Memory B cell (primary cell): ENCODE results near the gene TNPO3.
A peak's percentile ranks its signal among the peaks of the same experiment; 100 is the strongest.

Experiments used
- ATAC-seq: fragments of 150-1000 bp; cut with Tn5 transposase; 2 replicates; pipeline ENCODE4 v1.10.0; 2021; ENCODE audit warnings: low read depth, mild to moderate bottlenecking, moderate library complexity
- DNase-seq, 2 donors: peaks; one replicate each; pipeline ENCODE4 v3.0.0; 2022; ENCODE audit warnings: low spot score in 2 of 2
- H3K27ac Mint-ChIP-seq: one replicate; pipeline ENCODE4 v1.8.0; 2022; ENCODE audit warnings: mild to moderate bottlenecking, moderate library complexity, mixed read lengths
- H3K27me3 Mint-ChIP-seq: one replicate; pipeline ENCODE4 v1.8.0; 2022; ENCODE audit warnings: mixed read lengths
- H3K36me3 Mint-ChIP-seq: one replicate; pipeline ENCODE4 v1.8.0; 2022; ENCODE audit warnings: mild to moderate bottlenecking, mixed read lengths
- H3K4me1 Mint-ChIP-seq: one replicate; pipeline ENCODE4 v1.8.0; 2022; ENCODE audit warnings: mixed read lengths
- H3K4me3 Mint-ChIP-seq: one replicate; pipeline ENCODE4 v1.8.0; 2022; ENCODE audit warnings: mild to moderate bottlenecking, moderate library complexity, mixed read lengths
- H3K9me3 Mint-ChIP-seq: one replicate; pipeline ENCODE4 v1.8.0; 2022; ENCODE audit warnings: mixed read lengths

The TNPO3 gene

DNA sequence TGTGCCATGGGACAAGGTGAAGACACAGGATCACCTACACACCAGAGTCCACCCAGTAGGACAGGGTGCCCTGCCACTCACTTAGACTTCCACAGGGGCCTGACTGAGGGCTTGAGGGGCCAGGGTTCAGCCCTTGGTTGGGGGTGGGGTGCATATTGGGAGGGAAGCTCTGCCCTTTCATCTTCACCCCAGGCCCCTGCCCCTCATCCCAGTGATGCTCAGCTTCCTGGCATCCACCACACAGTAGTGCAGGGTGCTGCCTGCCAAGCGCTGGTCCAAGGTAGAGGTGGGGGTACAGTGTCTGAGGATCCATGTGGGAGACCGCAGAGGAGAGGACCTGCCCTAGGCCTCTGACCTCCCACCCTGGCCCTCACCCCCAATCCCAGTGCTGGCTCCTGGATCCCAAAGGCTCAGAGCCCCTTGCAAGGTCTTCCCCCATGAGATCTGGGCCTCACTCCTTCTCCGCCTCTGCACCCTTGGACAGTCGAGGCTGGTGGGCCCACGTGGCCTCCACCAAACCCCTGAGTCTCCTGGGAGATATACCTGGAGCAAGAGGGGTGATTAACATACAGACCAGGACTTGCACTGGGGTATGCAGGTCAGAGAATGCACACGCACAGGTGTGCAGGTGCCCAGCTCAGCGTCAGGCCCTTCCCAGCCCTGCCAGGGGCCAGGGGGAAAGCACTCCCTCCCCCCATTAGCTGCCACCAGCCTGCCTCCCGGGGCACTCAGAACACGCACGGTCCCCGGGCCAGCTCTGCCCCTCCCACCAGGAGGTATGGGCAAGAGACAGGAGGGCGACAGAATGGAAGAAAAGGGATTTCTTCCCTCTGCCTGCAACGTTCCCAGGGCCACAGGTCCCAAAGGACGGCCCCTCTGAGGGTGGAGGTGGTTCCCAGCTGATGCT, 125.8 kb downstream of the TNPO3 start:
- no peak for DNase-seq
- H3K4me1 Mint-ChIP-seq: peaks cover 12% of the 10 kb centered on the region
- H3K27me3 Mint-ChIP-seq: no peaks in the 10 kb centered on the region
- ATAC-seq: no peak
- H3K4me3 Mint-ChIP-seq: no peak overlapping the region
- no peaks in the 10 kb centered on the region for H3K36me3 Mint-ChIP-seq
- no peaks in the 10 kb centered on the region for H3K9me3 Mint-ChIP-seq
- no peak overlapping the region for H3K27ac Mint-ChIP-seq

DNA sequence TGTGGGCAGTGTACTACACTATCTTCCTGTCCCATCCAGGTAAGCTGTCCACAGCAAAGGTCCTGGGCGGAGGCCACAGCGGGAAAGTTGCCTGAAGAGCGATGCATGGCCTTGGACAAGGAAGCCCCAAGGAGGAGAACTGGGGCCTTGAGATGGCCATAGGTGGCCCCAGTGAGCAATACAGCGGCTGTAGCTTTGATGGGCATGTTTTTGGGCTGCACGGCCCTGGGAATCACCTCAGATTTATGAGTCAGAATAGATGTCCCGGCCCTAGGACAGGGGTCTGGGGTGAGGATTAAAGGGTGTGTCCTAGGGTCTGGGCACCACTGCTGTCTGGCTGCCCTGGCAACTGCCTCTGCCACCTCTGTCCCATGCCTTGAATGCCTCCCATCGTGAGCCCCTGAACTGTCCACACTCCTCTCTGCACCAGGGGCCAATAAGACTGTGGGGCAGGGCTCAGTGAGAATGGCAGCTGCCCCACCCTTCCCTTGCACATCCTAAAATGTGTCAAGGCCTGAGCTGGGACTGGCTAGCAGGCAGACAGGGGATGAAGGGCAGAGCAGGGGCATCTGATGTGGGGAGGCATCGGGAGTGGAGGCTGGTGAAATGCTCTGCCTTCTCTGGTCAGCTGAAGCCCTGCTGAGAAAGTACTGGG, 126.6 kb downstream of the TNPO3 start:
- no peak overlapping the region for H3K4me3 Mint-ChIP-seq
- peaks cover 8% of the 10 kb centered on the region for H3K4me1 Mint-ChIP-seq
- H3K9me3 Mint-ChIP-seq: no peaks in the 10 kb centered on the region
- ATAC-seq (no peak), DNase-seq (no peak)
- H3K27me3 Mint-ChIP-seq: no peaks in the 10 kb centered on the region
- no peak overlapping the region for H3K27ac Mint-ChIP-seq
- no peaks in the 10 kb centered on the region for H3K36me3 Mint-ChIP-seq

- peaks cover 2% of the 10 kb centered on the region for H3K27me3 Mint-ChIP-seq
- DNase-seq (no peak), ATAC-seq (no peak)
- H3K4me1 Mint-ChIP-seq: peaks cover 3% of the 10 kb centered on the region
- H3K27ac Mint-ChIP-seq: no peak overlapping the region
- no peaks in the 10 kb centered on the region for H3K9me3 Mint-ChIP-seq
- H3K4me3 Mint-ChIP-seq: no peak overlapping the region
- no peaks in the 10 kb centered on the region for H3K36me3 Mint-ChIP-seq
These were observed 130.0 kb downstream of the TNPO3 start for GRCh38 chr7:128924707-128925588.

DNA sequence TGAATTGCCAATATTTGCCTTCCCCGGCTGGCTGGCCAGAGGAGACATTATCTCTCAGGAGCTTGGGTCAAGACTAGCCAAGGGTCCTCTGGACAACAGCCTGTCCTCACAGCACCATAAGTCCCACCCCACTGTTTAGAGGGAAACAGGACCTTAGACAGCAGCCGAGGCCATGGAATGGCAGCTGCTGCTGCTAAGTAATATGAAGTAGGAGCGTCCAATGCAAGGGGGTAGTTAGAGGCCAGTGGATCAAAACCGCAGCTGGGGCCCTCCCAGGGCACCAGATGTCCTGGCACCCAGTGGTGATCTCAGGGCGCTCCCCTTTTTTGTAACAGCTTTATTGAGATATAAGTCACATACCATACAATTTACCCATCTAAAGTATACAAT, 131.5 kb downstream of the TNPO3 start:
- no peak for DNase-seq
- H3K4me1 Mint-ChIP-seq: peaks cover 9% of the 10 kb centered on the region

DNA sequence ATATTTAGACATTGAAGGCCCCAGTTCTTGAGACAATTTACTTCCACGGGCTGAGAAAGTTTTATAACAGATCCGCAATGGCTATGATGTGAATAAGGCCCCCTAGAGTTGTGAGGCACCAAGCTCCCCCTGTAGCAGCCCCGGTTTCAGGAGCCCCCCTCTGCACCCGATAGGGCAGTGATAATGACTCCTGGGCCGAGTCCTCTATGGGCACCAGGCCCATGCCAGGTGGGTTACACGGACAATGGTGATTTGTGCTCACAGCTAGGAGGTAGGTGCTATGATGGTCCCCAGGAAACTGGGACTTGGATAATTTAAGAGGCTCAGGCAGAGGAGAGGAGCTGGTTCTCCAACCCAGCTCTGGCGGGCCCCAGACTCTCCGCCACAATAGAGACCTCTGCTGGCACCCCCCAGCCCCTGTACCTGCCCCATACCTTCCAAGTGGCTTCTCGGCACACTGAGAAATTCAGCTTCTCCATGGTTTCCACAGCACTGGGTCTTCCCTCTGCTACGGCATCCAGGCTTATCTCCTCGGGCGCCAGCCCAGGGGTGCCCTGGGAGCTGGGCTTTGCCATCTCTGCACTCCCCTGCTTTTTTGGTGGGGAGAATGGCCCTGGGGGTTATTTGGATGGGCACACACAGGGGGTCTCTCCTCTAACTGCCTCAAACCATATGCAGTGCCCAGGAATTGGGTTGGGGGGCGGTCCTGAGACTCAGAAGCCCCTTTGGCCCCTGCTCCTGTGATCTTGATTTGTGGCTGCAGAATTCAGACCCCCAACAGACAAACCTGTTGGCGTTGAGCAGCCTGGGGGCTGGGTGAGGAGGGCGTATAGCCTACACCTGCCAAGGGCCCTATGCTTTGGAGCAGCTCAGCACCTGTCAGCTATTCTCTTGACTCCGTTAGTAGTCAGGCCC, 132.2 kb downstream of the TNPO3 start:
- no peaks in the 10 kb centered on the region for H3K9me3 Mint-ChIP-seq
- peaks cover 9% of the 10 kb centered on the region for H3K4me1 Mint-ChIP-seq
- no peak for ATAC-seq
- no peak overlapping the region for H3K4me3 Mint-ChIP-seq
- H3K27ac Mint-ChIP-seq: no peak overlapping the region
- no peak for DNase-seq
- peaks cover 2% of the 10 kb centered on the region for H3K27me3 Mint-ChIP-seq
- H3K36me3 Mint-ChIP-seq: no peaks in the 10 kb centered on the region

More for the DNA sequence above, 131.5 kb downstream of the TNPO3 start:
- Mint-ChIP-seq H3K36me3 (no peaks in the 10 kb centered on the region), H3K4me3 (no peak overlapping the region), H3K27ac (no peak overlapping the region), H3K27me3 (peaks cover 2% of the 10 kb centered on the region), H3K9me3 (no peaks in the 10 kb centered on the region)
- ATAC-seq: no peak

GRCh38 chr7:128921866-128922440, 133.0 kb downstream of the TNPO3 start:
- no peak for ATAC-seq
- no peak for DNase-seq
- Mint-ChIP-seq H3K9me3 (no peaks in the 10 kb centered on the region), H3K27me3 (peaks cover 2% of the 10 kb centered on the region), H3K4me3 (no peak overlapping the region), H3K36me3 (no peaks in the 10 kb centered on the region), H3K4me1 (peaks cover 9% of the 10 kb centered on the region), H3K27ac (no peak overlapping the region)

DNA sequence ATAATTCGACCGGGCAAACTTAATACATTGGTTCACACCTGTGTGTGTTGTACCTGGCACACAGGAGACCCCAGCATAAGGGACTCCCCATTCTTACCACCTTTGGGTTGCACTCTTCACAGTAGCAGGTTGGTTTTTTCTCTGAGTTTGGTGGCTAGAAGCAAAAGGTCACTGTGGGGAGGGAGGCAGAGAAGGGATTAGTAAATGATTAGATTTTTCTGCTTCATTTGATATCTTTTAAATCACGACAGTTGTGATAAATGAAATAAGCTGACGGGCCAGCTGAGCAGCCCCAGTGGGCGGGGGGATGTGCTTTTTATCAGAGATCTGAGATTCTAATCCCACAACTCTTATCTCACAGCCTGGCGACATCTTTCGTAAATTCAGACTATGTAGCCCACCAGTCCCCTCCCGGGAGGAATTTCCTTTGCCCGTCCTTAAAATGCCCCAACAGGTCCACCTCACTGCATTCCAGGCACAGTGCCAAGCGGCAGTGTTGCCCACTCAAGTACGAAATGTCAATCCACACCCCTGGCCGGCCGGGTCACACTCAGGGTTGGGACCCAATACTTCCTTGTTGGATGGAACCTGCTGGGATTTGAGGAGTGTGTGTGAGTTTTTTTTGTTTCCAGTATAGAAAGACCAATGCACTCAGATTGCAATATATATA, 133.9 kb downstream of the TNPO3 start:
- Mint-ChIP-seq H3K9me3 (no peaks in the 10 kb centered on the region), H3K4me3 (no peak overlapping the region), H3K27me3 (peaks cover 2% of the 10 kb centered on the region), H3K4me1 (peaks cover 6% of the 10 kb centered on the region), H3K36me3 (no peaks in the 10 kb centered on the region), H3K27ac (no peak overlapping the region)
- DNase-seq (no peak), ATAC-seq (no peak)

GRCh38 chr7:128919881-128920799, 134.8 kb downstream of the TNPO3 start:
- Mint-ChIP-seq H3K27ac (no peak overlapping the region), H3K9me3 (no peaks in the 10 kb centered on the region), H3K36me3 (no peaks in the 10 kb centered on the region), H3K27me3 (peaks cover 4% of the 10 kb centered on the region), H3K4me3 (no peak overlapping the region), H3K4me1 (peaks cover 9% of the 10 kb centered on the region)
- ATAC-seq (no peak), DNase-seq (no peak)

DNA sequence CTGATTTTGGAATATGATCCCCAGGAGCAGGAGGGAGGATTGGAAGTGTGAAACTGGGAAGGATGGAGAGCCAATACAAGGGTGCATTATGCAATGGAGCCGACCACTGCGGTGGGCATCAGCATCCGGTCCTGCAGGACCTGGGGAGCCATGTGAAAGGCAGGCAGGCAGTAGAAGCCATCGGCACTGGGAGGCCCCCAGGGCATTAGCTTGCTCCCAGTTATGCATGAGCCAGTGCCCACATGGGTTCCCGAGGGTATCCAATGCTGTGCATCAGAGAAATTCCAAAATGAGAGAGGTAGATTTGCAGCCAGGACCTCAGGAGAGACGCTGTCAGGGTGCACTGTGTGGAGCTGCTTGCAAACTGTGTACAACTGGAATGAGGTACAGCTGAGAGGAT, 135.7 kb downstream of the TNPO3 start:
- no peak for ATAC-seq
- H3K27me3 Mint-ChIP-seq: peaks cover 5% of the 10 kb centered on the region

DNA sequence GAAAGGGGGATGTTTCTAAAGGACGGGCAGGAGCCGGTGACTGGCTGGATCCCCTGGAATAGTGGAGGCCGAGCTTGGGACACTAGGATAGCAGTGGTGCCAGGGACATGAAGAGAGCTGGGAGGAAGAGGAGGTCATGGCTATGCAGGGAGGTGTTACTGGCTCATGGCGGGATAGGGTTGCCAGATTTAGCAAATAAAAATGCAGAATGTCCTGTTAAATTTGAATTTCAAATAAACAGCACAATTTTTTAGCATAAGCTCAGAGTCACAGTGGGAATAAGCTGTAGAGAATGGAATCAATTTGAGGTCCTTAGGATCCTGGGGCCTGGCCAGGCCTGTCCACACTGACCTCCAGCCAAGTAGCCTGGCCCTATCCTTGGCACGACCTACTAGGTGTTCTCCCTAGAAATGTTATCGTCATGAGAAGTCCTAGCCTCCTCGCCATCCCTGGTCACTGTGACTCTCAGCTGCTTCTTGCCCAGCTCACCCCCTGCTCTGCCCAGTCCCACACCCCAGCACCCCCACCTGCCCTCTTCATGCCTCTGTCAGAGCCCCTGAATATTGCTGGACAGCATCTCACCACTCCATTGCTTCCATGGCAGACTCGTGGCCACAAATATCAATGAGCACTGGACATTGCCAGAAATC, 136.8 kb downstream of the TNPO3 start:
- H3K4me1 Mint-ChIP-seq: peaks cover 17% of the 10 kb centered on the region
- no peaks in the 10 kb centered on the region for H3K9me3 Mint-ChIP-seq
- H3K36me3 Mint-ChIP-seq: no peaks in the 10 kb centered on the region
- no peak overlapping the region for H3K27ac Mint-ChIP-seq
- ATAC-seq: no peak
- peaks cover 8% of the 10 kb centered on the region for H3K27me3 Mint-ChIP-seq
- H3K4me3 Mint-ChIP-seq: no peak overlapping the region
- no peak for DNase-seq

More for the DNA sequence above, 135.7 kb downstream of the TNPO3 start:
- H3K27ac Mint-ChIP-seq: peak overlapping the region; percentile 52
- peaks cover 14% of the 10 kb centered on the region for H3K4me1 Mint-ChIP-seq
- H3K9me3 Mint-ChIP-seq: no peaks in the 10 kb centered on the region
- DNase-seq: no peak
- no peaks in the 10 kb centered on the region for H3K36me3 Mint-ChIP-seq
- no peak overlapping the region for H3K4me3 Mint-ChIP-seq

- H3K4me3 Mint-ChIP-seq: no peak overlapping the region
- peaks cover 7% of the 10 kb centered on the region for H3K27me3 Mint-ChIP-seq
These were observed 137.8 kb downstream of the TNPO3 start for GRCh38 chr7:128917122-128917521.

More at GRCh38 chr7:128917122-128917521, 137.8 kb downstream of the TNPO3 start:
- ATAC-seq (no peak), DNase-seq (no peak)
- H3K4me1 Mint-ChIP-seq: peaks cover 17% of the 10 kb centered on the region
- H3K36me3 Mint-ChIP-seq: no peaks in the 10 kb centered on the region
- no peak overlapping the region for H3K27ac Mint-ChIP-seq
- no peaks in the 10 kb centered on the region for H3K9me3 Mint-ChIP-seq
